ENCODE data around the gene ADGRD1.

The ADGRD1 gene

GRCh38 chr12:131102991-131103668 lies 149.4 kb downstream of the ADGRD1 start:
- no peak for DNase-seq (ENCODE audit: low read depth in 2 of 2)

- DNase-seq (ENCODE audit: low read depth in 2 of 2): no peak
Observed at GRCh38 chr12:131103669-131104462, 150.2 kb downstream of the ADGRD1 start.

- DNase-seq (ENCODE audit: low read depth in 2 of 2): peak; percentile 54 to 59
Observed at GRCh38 chr12:131104463-131105350, 151.0 kb downstream of the ADGRD1 start.

- no peak for DNase-seq (ENCODE audit: low read depth in 2 of 2)
Observed at GRCh38 chr12:131105351-131105735, 151.6 kb downstream of the ADGRD1 start.

- no peak for DNase-seq (ENCODE audit: low read depth in 2 of 2)
Observed at GRCh38 chr12:131105736-131106348, 152.1 kb downstream of the ADGRD1 start.

GRCh38 chr12:131106349-131106941 lies 152.7 kb downstream of the ADGRD1 start:
- no peak for DNase-seq (ENCODE audit: low read depth in 2 of 2)

GRCh38 chr12:131108177-131108955 lies 154.7 kb downstream of the ADGRD1 start:
- DNase-seq (ENCODE audit: low read depth in 2 of 2): no peak

GRCh38 chr12:131111446-131111845 lies 157.7 kb downstream of the ADGRD1 start:
- no peak for DNase-seq (ENCODE audit: low read depth in 2 of 2)

GRCh38 chr12:131112021-131112420 lies 158.3 kb downstream of the ADGRD1 start:
- DNase-seq (ENCODE audit: low read depth in 2 of 2): no peak

DNA sequence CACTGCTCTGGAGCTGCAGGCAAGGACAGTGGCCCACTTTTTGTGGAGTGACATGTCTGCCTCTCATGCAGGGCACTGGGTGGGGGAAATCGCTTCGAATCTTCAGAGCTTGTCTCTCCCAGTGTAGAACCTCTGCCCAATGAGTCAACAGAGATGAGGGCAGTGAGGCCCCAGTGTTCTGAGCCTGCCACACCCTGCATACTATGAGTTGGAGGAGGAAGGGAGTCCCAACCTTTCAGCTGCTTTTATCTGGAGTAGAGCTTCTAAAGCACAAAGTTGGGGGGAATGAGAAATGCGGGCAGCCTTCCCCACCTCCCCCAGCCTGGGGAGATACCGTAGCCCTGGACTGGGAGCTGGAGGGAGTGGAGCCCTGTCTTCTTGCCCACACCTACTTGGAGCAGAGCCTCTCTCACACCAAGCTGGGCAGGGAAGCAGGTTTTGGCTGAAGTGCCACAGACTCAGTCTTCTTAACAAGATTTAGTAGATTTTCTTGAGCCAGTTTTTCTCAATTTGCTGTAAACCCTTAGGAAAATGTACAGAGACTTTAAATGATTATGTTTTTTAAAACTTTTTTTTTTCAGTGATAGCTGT lies 159.1 kb downstream of the ADGRD1 start:
- DNase-seq (ENCODE audit: low read depth in 2 of 2): no peak

DNA sequence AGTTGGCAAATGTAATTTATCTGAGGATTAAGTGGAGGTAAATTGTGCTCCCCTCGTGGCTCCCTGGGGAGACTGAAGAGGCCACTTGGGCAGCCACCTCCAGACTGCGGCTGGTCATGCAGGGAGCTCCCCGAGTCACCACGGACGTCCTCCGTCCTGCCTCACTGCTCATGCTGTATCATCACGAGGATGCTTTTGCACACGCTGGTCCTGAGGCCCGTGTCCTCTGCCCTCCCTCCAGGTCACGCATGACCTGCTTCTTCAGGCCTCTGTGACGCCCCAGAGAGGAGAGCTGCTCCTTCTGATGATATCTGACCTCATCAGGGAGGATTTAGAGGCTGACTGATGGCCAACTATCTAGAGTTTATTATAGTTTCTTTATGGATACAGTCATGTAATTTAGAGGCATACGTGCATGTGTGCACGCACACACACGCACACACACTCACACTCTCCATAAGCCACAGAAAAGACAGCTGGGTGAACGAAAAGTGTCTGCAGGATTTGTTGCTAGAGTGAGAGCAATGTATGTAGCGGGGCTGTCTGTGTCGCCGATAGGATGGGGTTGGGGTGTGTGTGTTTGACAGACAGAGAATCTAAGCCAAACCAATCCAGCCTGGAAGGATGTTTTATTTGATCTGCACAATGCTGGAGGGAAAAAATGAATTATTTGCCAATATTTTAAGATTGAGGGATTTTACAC lies 160.0 kb downstream of the ADGRD1 start:
- no peak for DNase-seq (ENCODE audit: low read depth in 2 of 2)

DNA sequence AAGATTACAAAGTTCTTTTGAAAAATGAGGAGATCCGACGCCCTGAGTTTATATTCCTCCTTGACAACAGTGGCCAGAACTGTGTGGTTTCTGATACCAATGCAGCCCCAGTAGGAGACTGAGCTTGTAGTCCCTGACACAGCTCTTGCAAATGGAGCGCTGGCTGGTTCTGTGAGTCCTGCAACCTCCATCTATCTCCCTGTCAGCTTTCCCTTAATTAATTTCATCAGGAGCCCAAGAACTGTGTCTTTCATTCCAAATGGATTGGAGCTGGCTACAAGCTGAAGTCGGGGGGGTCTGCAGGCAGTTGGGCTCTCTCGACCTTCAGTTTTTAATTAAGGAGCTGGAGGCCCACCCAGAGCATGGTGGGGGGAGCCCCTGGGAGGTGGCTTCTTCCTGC lies 160.6 kb downstream of the ADGRD1 start:
- no peak for DNase-seq (ENCODE audit: low read depth in 2 of 2)

- no peak for DNase-seq (ENCODE audit: low read depth in 2 of 2)
Observed at GRCh38 chr12:131114942-131115584, 161.4 kb downstream of the ADGRD1 start.

- DNase-seq (ENCODE audit: low read depth in 2 of 2): no peak
Observed at GRCh38 chr12:131115766-131116467, 162.2 kb downstream of the ADGRD1 start.

GRCh38 chr12:131116468-131117117 lies 162.9 kb downstream of the ADGRD1 start:
- no peak for DNase-seq (ENCODE audit: low read depth in 2 of 2)

- no peak for DNase-seq (ENCODE audit: low read depth in 2 of 2)
Observed at GRCh38 chr12:131117438-131118245, 163.9 kb downstream of the ADGRD1 start.

- no peak for DNase-seq (ENCODE audit: low read depth in 2 of 2)
Observed at GRCh38 chr12:131118371-131118770, 164.7 kb downstream of the ADGRD1 start.
